ENCODE measurements around the gene RBBP5. TPM values are rescaled to one million over a fixed set of nuclear protein-coding genes. Genes with fewer than 3 reads are reported as not detected.

RBBP5 gene
- polyA plus RNA-seq, 3 donors: 15.4 to 23.7 (median 18.8) TPM

- no peak for DNase-seq
Observed at GRCh38 chr1:205037539-205037938, 84.2 kb downstream of the RBBP5 start.

Other genes starting within 250 kb of the RBBP5 start
- gene CNTN2, start 78.8 kb downstream of the RBBP5 start, polyA plus RNA-seq (ENCODE audit: insufficient read length in 3 of 3): 1 to 10 TPM in 1 of 3 donors, under 1 TPM in 2; 0.77 to 1.1 (median 0.86) TPM
- gene TMEM81, start 37.5 kb downstream of the RBBP5 start, polyA plus RNA-seq (ENCODE audit: insufficient read length in 3 of 3): 1 to 10 TPM; 3.7 to 4.7 (median 3.8) TPM
- gene DSTYK, start 89.7 kb upstream of the RBBP5 start, polyA plus RNA-seq (ENCODE audit: insufficient read length in 3 of 3): 10 to 100 TPM; 15.2 to 20.8 (median 18.0) TPM
- gene TMCC2, start 106.0 kb upstream of the RBBP5 start, polyA plus RNA-seq (ENCODE audit: insufficient read length in 3 of 3): 10 to 100 TPM in 1 of 3 donors, 1 to 10 TPM in 2; 7.2 to 10.3 (median 7.3) TPM
- 10 to 100 TPM in 2 of 3 donors, 1 to 10 TPM in 1; 8.6 to 12.1 (median 11.1) TPM for gene NUAK2, start 199.8 kb upstream of the RBBP5 start, polyA plus RNA-seq (ENCODE audit: insufficient read length in 3 of 3)
- 1 to 10 TPM; 1.9 to 2.1 (median 2.1) TPM for gene KLHDC8A, start 234.9 kb upstream of the RBBP5 start, polyA plus RNA-seq (ENCODE audit: insufficient read length in 3 of 3)